ENCODE results near the gene ADRA2C. TPM values are rescaled to one million over a fixed set of nuclear protein-coding genes. Genes with fewer than 3 reads are reported as not detected.

Gene ADRA2C
- total and polyA plus RNA-seq, 2 of the 13 experiments (the other 11 are each of a cell fraction or from before 2014, with no cell fraction given): 15.4 to 69.7 TPM

- Histone ChIP-seq H3K27ac (ENCODE audit: extremely low read length, insufficient read depth, low read length) (peak overlapping the region; percentile 73), H3K9me3 (ENCODE audit: low read length) (no peaks in the 10 kb centered on the region), H3K4me3 (replicated peaks in 1 of 3; ENCODE audit: insufficient read depth in 1 of 3, low read depth in 2 of 3, low read length in 3 of 3) (peak overlapping the region in 1 of 3 experiments; percentile 54; a peak in 1 of 6 replicates), H4K20me1 (ENCODE audit: insufficient read depth, low read length) (no peaks in the 10 kb centered on the region), H3K36me3 (replicated peaks in 1 of 2; ENCODE audit: control insufficient read depth in 1 of 2, insufficient read depth in 2 of 2, low read length in 2 of 2) (no peaks in the 10 kb centered on the region), H3K79me2 (ENCODE audit: insufficient read depth, low read length) (no peaks in the 10 kb centered on the region), H3K4me1 (ENCODE audit: insufficient read depth, low read length) (peaks cover 49% of the 10 kb centered on the region), H3K4me2 (ENCODE audit: low read depth, low read length) (peak overlapping the region; percentile 65), H3K27me3 (ENCODE audit: control insufficient read depth in 1 of 2, insufficient read depth in 2 of 2, low read length in 2 of 2) (peaks cover 0 to 29% of the 10 kb centered on the region in 2 experiments; a peak in 3 of 5 replicates), H2AFZ (ENCODE audit: low read length) (no peak overlapping the region), H3K9ac (ENCODE audit: insufficient read depth, low read depth, low read length) (0 out of 2 replicates have a peak overlapping the region, but pooled peaks have one; percentile 25)
- FAIRE-seq: no peak
- no peak for DNase-seq (ENCODE audit: low spot score)
- BruUV-seq (replicated peaks): no TSS peak
- 0 out of 2 replicates have a peak, but pooled peaks have one; percentile 1 for TF ChIP-seq IKZF5 (CRISPR knock-in tag; IDR thresholded peaks at IDR 0.05)
- no peak for TF ChIP-seq FOXJ3 (CRISPR knock-in tag; IDR thresholded peaks at IDR 0.05; ENCODE audit: borderline replicate concordance)
- no peak for TF ChIP-seq JUN (CRISPR knock-in tag; IDR thresholded peaks at IDR 0.05)
- no peak for TF ChIP-seq CENPT (CRISPR knock-in tag; IDR thresholded peaks at IDR 0.05; ENCODE audit: low read depth)
- TF ChIP-seq ZNF577 (CRISPR knock-in tag; IDR thresholded peaks at IDR 0.05; ENCODE audit: borderline replicate concordance, low read depth): no peak
- no peak for TF ChIP-seq MAZ (IDR thresholded peaks at IDR 0.05; ENCODE audit: borderline replicate concordance, low read depth, low read length)
- TF ChIP-seq MAZ (CRISPR knock-in tag; IDR thresholded peaks at IDR 0.05; ENCODE audit: low read depth): 0 out of 2 replicates have a peak, but pooled peaks have one; percentile 4
- TF ChIP-seq TFAP4 (IDR thresholded peaks at IDR 0.05; ENCODE audit: borderline replicate concordance, low read depth): peak; percentile 39; the same call in 1 of the 2 replicates
- TF ChIP-seq, protein P1, sequence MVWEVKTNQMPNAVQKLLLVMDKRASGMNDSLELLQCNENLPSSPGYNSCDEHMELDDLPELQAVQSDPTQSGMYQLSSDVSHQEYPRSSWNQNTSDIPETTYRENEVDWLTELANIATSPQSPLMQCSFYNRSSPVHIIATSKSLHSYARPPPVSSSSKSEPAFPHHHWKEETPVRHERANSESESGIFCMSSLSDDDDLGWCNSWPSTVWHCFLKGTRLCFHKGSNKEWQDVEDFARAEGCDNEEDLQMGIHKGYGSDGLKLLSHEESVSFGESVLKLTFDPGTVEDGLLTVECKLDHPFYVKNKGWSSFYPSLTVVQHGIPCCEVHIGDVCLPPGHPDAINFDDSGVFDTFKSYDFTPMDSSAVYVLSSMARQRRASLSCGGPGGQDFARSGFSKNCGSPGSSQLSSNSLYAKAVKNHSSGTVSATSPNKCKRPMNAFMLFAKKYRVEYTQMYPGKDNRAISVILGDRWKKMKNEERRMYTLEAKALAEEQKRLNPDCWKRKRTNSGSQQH (CRISPR knock-in tag; IDR thresholded peaks at IDR 0.05; ENCODE audit: low read depth): no peak
- TF ChIP-seq HNRNPLL (IDR thresholded peaks at IDR 0.05; ENCODE audit: low read depth, low read length, poor library complexity, severe bottlenecking): peak; percentile 7
- no peak for TF ChIP-seq PREB (CRISPR knock-in tag; IDR thresholded peaks at IDR 0.05)
- TF ChIP-seq ZNF138 (CRISPR knock-in tag; IDR thresholded peaks at IDR 0.05; ENCODE audit: low read depth): no peak
- no peak for TF ChIP-seq PHF8 (CRISPR knock-in tag; IDR thresholded peaks at IDR 0.05)
- TF ChIP-seq, protein P2, sequence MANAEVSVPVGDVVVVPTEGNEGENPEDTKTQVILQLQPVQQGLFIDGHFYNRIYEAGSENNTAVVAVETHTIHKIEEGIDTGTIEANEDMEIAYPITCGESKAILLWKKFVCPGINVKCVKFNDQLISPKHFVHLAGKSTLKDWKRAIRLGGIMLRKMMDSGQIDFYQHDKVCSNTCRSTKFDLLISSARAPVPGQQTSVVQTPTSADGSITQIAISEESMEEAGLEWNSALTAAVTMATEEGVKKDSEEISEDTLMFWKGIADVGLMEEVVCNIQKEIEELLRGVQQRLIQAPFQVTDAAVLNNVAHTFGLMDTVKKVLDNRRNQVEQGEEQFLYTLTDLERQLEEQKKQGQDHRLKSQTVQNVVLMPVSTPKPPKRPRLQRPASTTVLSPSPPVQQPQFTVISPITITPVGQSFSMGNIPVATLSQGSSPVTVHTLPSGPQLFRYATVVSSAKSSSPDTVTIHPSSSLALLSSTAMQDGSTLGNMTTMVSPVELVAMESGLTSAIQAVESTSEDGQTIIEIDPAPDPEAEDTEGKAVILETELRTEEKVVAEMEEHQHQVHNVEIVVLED (CRISPR knock-in tag; IDR thresholded peaks at IDR 0.05; ENCODE audit: borderline replicate concordance): no peak
- TF ChIP-seq ZNF563 (CRISPR knock-in tag; IDR thresholded peaks at IDR 0.05): no peak
- TF ChIP-seq ZBTB42 (CRISPR knock-in tag; IDR thresholded peaks at IDR 0.05): 0 out of 2 replicates have a peak, but pooled peaks have one; percentile 1
- TF ChIP-seq BORCS8-MEF2B (CRISPR knock-in tag; IDR thresholded peaks at IDR 0.05): no peak
- 48% methylated on average over 5 of the region's 8 CpGs for WGBS (ENCODE audit: low lambda C conversion rate)
- ChIA-PET POLR2A (interaction anchor here (0.7 to 6.1 kb wide), 13 partner anchors 9 to 153 kb away, joined by 3 to 70 read pairs (median 6); no protein-coding TSS in a partner anchor), CTCF (ENCODE audit: low intra/inter-chr PET ratio, low total read pairs) (no interaction called here)
- in situ Hi-C loops (cut with HindIII; ENCODE audit: extremely low pct_ligation_motif_present, low pct_unique_long_range_greater_than_20kb): no loop called here
- intact Hi-C loops (cut with micrococcal nuclease; ENCODE audit: unreplicated experiment): no loop called here
- ATAC-seq: peak; percentile 7; the same call in 2 of the 3 replicates
Observed at GRCh38 chr4:3803946-3804345, 37.8 kb downstream of the ADRA2C start.

Data from HepG2 (cell line).